Coronary artery (tissue), 2 donors: ENCODE measurements around the gene PRELID1.
"Not testable (repeated sequence)": the region's sequence is repeated elsewhere in the genome, so short reads cannot be mapped to it uniquely, and the experiment has no call there.

Experiments
- DNase-seq: peaks from one replicate; pipeline ENCODE4 v3.0.0-alpha.2; 2017; ENCODE audit warnings: low spot score
- H3K27ac ChIP-seq, 2 donors: fragments of 200-600 bp; sonication (generic); one replicate each; pipeline ENCODE4 v1.5.1; 2016 to 2019
- H3K4me3 ChIP-seq: fragments of 200-600 bp; sonication (generic); 2 replicates; pipeline ENCODE4 v1.5.1; 2016; ENCODE audit warnings: mild to moderate bottlenecking, moderate library complexity
- TF ChIP-seq, protein P1 (sequence below): fragments of 200-600 bp; sonication (generic); IDR thresholded peaks from one replicate; pipeline ENCODE4 v1.5.1; 2019; ENCODE audit warnings: antibody characterized with exemption

The PRELID1 gene

DNA sequence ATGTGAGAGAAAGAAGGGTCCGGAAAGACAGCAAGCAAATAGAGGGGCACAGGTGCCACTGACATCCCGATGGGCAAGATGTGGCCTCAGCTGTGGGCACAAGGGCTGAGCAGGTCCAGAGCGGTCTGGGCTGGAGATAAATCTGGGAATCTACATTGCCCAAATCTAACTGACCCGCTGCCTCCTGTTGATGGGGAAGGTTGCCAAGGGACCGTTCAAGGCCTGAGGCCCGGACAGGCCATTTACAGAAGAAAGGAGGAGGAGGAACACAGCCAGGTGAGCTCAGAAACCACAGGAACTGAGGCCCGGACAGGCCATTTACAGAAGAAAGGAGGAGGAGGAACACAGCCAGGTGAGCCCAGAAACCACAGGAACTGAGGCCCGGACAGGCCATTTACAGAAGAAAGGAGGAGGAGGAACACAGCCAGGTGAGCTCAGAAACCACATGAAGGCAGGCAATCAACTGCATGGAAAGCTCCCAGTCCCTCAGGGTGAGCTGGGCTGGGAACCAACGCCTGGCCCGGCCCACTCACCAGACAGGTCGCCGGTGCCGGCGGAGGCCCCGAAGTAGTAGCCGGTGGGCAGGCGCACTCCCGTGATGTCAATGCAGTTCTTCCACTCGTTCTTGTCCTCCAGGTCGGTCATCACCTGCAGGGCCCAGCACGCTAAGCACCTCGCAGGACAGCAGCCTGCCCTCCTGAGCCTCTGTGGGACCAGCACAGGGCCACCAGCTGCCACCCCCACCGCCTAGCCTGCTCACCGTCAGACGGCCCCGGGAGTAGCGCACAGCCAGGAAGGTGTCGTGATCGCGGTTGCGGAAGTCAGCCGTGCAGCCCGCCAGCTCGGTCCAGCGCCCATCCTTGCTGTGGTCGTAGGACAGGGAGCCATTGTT, 33.2 kb downstream of the PRELID1 start:
- DNase-seq = no peak
- H3K27ac ChIP-seq = no peak overlapping the region
- no peak overlapping the region for H3K4me3 ChIP-seq
- TF ChIP-seq, protein P1, sequence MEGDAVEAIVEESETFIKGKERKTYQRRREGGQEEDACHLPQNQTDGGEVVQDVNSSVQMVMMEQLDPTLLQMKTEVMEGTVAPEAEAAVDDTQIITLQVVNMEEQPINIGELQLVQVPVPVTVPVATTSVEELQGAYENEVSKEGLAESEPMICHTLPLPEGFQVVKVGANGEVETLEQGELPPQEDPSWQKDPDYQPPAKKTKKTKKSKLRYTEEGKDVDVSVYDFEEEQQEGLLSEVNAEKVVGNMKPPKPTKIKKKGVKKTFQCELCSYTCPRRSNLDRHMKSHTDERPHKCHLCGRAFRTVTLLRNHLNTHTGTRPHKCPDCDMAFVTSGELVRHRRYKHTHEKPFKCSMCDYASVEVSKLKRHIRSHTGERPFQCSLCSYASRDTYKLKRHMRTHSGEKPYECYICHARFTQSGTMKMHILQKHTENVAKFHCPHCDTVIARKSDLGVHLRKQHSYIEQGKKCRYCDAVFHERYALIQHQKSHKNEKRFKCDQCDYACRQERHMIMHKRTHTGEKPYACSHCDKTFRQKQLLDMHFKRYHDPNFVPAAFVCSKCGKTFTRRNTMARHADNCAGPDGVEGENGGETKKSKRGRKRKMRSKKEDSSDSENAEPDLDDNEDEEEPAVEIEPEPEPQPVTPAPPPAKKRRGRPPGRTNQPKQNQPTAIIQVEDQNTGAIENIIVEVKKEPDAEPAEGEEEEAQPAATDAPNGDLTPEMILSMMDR = no peak

- H3K4me3 ChIP-seq = no peak overlapping the region
- H3K27ac ChIP-seq = no peak overlapping the region
- no peak for DNase-seq
- TF ChIP-seq, protein P1 = no peak
Observed at GRCh38 chr5:177338251-177339106, 34.9 kb downstream of the PRELID1 start.

DNA sequence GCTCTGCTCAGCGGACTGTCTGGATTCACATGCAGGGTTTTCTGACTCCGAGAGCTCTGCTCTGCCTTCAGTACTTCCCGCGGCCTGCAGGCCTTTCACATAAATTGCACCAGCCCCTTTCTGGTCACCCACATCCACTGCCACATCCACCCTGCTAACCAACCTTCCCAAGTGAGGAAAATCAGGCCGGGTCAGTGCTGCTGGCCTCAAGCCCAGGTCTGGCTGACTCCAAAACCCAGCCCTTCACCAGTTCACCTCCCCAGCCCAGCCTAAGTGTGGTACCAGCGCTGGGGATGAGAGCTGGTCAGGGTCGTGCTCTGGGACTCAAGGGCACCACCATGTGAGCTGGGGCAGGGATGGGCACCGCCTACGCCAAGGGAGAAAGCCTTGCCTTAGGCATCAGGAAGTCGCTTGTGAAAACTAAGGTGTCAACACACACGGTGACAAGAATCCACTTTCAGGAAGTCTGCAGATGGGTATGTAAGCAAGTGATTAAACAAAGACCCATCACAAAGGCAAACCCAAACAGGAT, 35.6 kb downstream of the PRELID1 start:
- DNase-seq = peak; percentile 58
- no peak overlapping the region for H3K4me3 ChIP-seq
- TF ChIP-seq, protein P1 = no peak
- no peak overlapping the region for H3K27ac ChIP-seq

DNA sequence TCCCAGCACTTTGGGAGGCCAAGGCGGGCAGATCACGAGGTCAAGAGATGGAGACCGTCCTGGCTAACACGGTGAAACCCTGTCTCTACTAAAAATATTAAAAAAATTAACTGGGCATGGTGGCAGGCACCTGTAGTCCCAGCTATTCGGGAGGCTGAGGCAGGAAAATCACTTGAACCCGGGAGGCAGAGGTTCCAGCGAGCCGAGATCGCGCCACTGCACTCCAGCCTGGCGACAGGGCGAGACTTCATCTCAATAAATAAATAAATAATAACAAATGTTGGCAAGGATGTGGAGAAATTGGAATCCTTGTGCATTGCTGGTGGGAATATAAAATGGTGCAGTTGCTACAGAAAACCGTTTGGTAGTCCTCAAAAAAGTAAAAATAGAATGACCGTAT, 39.4 kb downstream of the PRELID1 start:
- DNase-seq, H3K27ac ChIP-seq: not testable (repeated sequence)

DNA sequence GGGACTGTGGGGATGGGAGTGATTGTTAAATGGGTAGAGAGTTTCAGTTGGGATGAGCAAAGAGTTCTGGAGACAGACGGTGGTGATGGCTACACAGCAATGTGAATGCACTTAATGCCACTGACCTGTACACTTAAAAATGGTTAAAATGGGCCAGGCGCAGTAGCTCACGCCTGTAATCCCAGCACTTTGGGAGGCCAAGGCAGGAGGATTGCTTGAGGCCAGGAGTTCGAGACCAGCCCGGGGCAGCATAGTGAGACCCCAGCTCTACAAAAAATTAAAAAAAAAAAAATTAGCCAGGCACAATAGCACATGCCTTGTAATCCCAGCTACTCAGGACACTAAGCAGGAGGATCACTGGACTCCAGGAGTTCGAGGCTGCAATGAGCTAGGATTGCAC, 40.2 kb downstream of the PRELID1 start:
- DNase-seq = no peak
- H3K4me3 ChIP-seq = no peak overlapping the region
- TF ChIP-seq, protein P1 = no peak
- no peak overlapping the region for H3K27ac ChIP-seq

More for the DNA sequence above, 39.4 kb downstream of the PRELID1 start:
- not testable (repeated sequence) for H3K4me3 ChIP-seq

DNA sequence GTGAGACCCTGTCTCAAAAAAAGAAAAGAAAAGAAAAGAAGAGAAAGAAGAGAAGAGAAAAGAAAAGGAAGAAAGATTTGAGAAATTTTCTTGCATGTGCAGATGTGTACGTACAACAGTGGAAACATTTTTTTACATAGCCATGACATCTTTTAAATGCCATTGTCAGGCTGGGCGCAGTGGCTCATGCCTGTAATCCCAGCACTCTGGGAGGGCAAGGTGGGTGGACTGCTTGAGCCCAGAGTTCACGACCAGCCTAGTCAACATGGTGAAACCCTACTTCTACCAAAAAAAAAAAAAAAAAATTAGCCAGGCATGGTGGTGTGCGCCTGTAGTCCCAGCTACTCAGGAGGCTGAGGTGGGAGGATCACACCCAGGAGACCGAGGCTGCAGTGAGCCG, 41.3 kb downstream of the PRELID1 start:
- TF ChIP-seq, protein P1 = no peak
- Histone ChIP-seq H3K4me3 (no peak overlapping the region), H3K27ac (no peak overlapping the region)
- DNase-seq = no peak

DNA sequence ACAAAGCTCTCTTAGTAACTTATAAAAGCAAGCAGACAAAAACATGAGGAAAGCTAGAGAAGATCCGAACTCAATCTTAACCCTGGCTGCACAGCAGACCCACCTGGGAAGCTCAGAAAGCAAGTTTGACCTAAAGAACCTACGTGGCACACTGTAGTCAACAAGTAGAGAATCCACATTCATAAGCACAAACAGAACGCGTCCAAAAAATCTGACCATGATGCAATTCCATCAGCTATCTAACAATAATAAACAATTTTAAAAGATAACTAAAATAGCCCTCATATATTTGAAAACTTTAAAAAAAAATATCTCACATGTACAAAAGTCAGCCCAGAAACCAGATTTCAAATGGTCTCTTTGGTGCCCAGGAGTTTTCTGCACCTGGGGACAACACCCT, 43.2 kb downstream of the PRELID1 start:
- no peak for DNase-seq
- TF ChIP-seq, protein P1 = no peak
- no peak overlapping the region for H3K27ac ChIP-seq
- H3K4me3 ChIP-seq = no peak overlapping the region
